Psoas muscle (tissue), 8 donors: ENCODE measurements around the gene STAT2. TPM values are rescaled to one million over a fixed set of nuclear protein-coding genes. Genes with fewer than 3 reads are reported as not detected.
A peak's percentile ranks its signal among the peaks of the same experiment; 100 is the strongest.
"Not testable (repeated sequence)": the region's sequence is repeated elsewhere in the genome, so short reads cannot be mapped to it uniquely, and the experiment has no call there.

Experiments used
- ATAC-seq, 4 donors: fragments of 200-7000 bp; cut with Tn5 transposase; one replicate each; pipeline ENCODE4 v1.9.1; 2020; ENCODE audit warnings: moderate library complexity in 3 of 4, mild to moderate bottlenecking in 2 of 4
- DNase-seq, 2 donors: peaks; one replicate each; pipeline ENCODE4 v3.0.0-alpha.2; 2020
- H3K27ac ChIP-seq: fragments of 200-600 bp; one replicate; pipeline ENCODE4 v1.8.0; 2022
- H3K27me3 ChIP-seq, 3 donors: fragments of 200-600 bp in 1 of 3; one replicate each; pipeline versions ENCODE4 v1.6.1 to v1.8.0; 2013 to 2022; ENCODE audit warnings: low read length in 2 of 3, mild to moderate bottlenecking in 2 of 3, moderate library complexity in 1 of 3; ENCODE audit not compliant: insufficient read depth in 3 of 3
- H3K36me3 ChIP-seq, 2 donors: fragments of 200-600 bp in 1 of 2; one replicate each; pipeline versions ENCODE4 v1.6.1 to v1.8.0; 2013 to 2022; ENCODE audit warnings: low read depth in 1 of 2, mild to moderate bottlenecking in 1 of 2, moderate library complexity in 1 of 2; ENCODE audit not compliant: insufficient read depth in 1 of 2
- H3K4me1 ChIP-seq: fragments of 200-600 bp; one replicate; pipeline ENCODE4 v1.8.0; 2022
- H3K4me3 ChIP-seq: fragments of 200-600 bp; one replicate; pipeline ENCODE4 v1.8.0; 2022; ENCODE audit warnings: mild to moderate bottlenecking
- H3K9me3 ChIP-seq: fragments of 200-600 bp; one replicate; pipeline ENCODE4 v1.8.0; 2022
- WGBS, 3 donors: extraction: QIAGEN DNeasy Blood & Tissue Kit; methylation state at CpG; one replicate each; pipeline versions ENCODE4 v1.1.6 to v1.1.7; 2013; 5-methylcytosine and 5-hydroxymethylcytosine counted together
- intact Hi-C, 2 donors: fragments of 100-400 bp; cut with DNase I; formaldehyde crosslinking; loops; one replicate each; pipeline versions ENCODE4 v1.11.0 to v1.14.2; 2022
- polyA plus RNA-seq, 3 donors: library from polyadenylated mRNA; stranded (reverse); fragments of 200-250 nt; gene quantifications; one replicate each; pipeline ENCODE4 v1.2.3, GENCODE V29; 2013
- total RNA-seq, 4 donors: library from RNA; stranded (reverse); fragmentation: NEBNext Ultra II Directional in 2 of 4; extraction: Animal tissue kit (Norgen Biotek cat#: 25700) in 2 of 4; gene quantifications; one replicate each; pipeline versions ENCODE4 v1.2.1 to v1.2.4, GENCODE V29; 2021 to 2023
- TF ChIP-seq, protein P1 (sequence below): fragments of 200-600 bp; IDR thresholded peaks from one replicate; pipeline ENCODE4 v1.8.0; 2022; ENCODE audit warnings: antibody characterized with exemption
- donor health status: healthy with polysubstance abuse.
- donor health status: DM: no; HTN: no; CAD: no; lungs with moderate emphysema.
- donor health status: Bipolar disorder and iron deficiency.
- donor health status: healthy.
- donor health status: DM: yes; HTN: yes; CAD: no.
- donor health status: DM: no; HTN: no; CAD: no.
- donor health status: DM: no; HTN: no; CAD: no.
- donor health status: DM: yes; HTN: yes; CAD: no.

Gene STAT2
- total and polyA plus RNA-seq, 7 donors = 15.0 to 34.6 (median 30.3) TPM

DNA sequence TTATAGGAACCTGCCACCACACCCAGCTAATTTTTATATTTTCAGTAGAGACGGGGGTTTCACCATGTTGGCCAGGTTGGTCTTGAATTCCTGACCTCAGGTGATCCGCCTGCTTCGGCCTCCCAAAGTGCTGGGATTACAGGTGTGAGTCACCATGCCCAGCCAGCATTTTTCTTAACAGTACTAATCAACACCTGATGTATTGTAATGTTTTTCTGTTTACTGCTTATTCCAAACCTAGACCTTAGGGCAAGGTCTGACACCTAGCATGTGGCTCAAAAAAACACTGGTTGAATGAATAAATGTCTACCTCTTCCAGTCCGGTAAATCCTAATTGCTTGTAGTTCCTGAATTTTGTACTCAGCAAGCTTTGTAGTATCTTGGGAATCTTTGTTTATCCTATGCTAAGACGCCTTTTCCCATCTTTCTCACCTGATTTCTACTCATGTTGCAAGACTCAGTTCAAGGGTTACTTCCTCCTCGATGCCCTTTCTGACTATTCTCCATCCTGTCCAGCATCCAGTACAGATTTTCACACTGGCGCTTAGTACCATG lies 28.9 kb downstream of the STAT2 start:
- peaks cover 0 to 42% of the 10 kb centered on the region in 2 donors for H3K36me3 ChIP-seq
- ATAC-seq (no peak), DNase-seq (no peak)
- TF ChIP-seq, protein P1, sequence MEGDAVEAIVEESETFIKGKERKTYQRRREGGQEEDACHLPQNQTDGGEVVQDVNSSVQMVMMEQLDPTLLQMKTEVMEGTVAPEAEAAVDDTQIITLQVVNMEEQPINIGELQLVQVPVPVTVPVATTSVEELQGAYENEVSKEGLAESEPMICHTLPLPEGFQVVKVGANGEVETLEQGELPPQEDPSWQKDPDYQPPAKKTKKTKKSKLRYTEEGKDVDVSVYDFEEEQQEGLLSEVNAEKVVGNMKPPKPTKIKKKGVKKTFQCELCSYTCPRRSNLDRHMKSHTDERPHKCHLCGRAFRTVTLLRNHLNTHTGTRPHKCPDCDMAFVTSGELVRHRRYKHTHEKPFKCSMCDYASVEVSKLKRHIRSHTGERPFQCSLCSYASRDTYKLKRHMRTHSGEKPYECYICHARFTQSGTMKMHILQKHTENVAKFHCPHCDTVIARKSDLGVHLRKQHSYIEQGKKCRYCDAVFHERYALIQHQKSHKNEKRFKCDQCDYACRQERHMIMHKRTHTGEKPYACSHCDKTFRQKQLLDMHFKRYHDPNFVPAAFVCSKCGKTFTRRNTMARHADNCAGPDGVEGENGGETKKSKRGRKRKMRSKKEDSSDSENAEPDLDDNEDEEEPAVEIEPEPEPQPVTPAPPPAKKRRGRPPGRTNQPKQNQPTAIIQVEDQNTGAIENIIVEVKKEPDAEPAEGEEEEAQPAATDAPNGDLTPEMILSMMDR = no peak
- intact Hi-C loops = loop anchor here in 1 of 2 donors (10.0 kb wide), 1 partner anchor 134 kb away; the partner anchor contains the start of gene SPRYD4
- no peaks in the 10 kb centered on the region for H3K27me3 ChIP-seq
- no peak overlapping the region for H3K27ac ChIP-seq
- H3K4me3 ChIP-seq = no peak overlapping the region
- 94 to 97% (median 94%) methylated on average over 7 of the region's 7 CpGs for WGBS, 3 donors
- no peaks in the 10 kb centered on the region for H3K9me3 ChIP-seq
- H3K4me1 ChIP-seq = peaks cover 6% of the 10 kb centered on the region

DNA sequence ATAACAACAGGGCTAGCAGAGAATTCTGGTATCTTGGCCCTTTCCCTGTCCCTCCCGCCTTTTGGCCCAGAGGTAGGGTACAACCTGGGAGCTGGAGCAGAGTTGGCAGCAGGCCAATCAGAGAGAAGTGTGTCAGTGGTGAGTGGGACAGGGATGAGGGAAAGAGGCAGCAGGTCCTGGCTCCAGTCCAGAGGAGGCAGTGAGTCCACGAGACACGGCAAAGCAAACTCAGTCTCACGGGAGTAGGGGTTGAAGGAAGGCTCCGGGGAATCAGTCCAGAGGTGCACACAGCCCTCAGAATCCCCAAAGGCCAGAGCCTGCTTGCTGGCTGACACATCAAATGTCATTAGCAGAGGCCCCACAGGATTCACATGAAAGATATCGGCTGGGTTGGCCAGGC lies 33.4 kb downstream of the STAT2 start:
- H3K4me3 ChIP-seq = no peak overlapping the region
- 62 to 75% (median 74%) methylated on average over 6 of the region's 6 CpGs for WGBS, 3 donors
- no peaks in the 10 kb centered on the region for H3K9me3 ChIP-seq
- H3K36me3 ChIP-seq = peaks cover 2 to 82% of the 10 kb centered on the region in 2 donors
- TF ChIP-seq, protein P1 = no peak
- H3K27me3 ChIP-seq = no peaks in the 10 kb centered on the region
- no peaks in the 10 kb centered on the region for H3K4me1 ChIP-seq
- intact Hi-C loops = no loop called here
- no peak overlapping the region for H3K27ac ChIP-seq
- DNase-seq (no peak), ATAC-seq (peak in 1 of 4 donors; percentile 32)

DNA sequence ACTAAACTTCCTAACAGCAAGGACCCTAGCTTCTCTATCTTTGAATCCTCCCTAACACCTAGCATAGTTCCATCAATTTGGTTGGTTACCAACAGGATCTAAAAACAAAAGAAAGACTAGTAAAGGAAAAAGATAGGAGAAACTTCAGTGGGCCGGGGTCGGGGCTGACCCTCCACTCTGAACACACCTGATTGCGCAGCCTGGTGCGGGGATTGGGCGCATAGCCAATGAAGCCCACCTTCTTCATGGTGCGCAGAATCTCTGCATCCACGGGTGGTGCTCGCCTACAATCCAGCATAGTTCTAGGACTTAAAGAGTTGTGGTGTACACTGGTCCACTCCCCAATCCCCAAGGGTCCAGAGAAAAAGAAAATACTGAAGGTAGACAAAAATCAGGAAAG lies 33.8 kb downstream of the STAT2 start:
- Histone ChIP-seq H3K27me3 (no peaks in the 10 kb centered on the region), H3K36me3 (peaks cover 2 to 86% of the 10 kb centered on the region in 2 donors), H3K9me3 (no peaks in the 10 kb centered on the region), H3K4me3 (no peak overlapping the region), H3K4me1 (no peaks in the 10 kb centered on the region), H3K27ac (no peak overlapping the region)
- TF ChIP-seq, protein P1 = no peak
- no peak for ATAC-seq
- DNase-seq = no peak
- WGBS, 3 donors = 94 to 98% (median 96%) methylated on average over 8 of the region's 8 CpGs
- intact Hi-C loops = no loop called here

DNA sequence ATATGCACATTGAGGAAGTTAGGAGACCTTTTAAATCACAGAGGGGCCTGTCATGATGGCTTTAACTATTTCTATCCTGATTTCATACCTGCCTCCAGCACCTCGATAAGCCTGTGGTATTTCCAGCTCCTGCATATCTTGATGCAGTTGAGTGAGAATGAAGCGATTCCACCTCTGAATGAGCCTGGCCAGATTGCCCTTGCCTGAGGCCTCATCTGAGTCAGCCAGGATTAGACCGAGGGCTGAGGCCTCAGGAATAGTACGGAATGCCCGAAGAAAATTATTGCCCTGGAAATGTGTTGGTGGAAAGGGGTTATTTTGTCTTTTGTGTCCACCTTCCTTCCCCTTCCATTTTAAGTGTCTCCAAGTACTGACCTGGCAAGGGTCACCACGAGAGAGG lies 35.7 kb downstream of the STAT2 start:
- no peak for ATAC-seq

DNA sequence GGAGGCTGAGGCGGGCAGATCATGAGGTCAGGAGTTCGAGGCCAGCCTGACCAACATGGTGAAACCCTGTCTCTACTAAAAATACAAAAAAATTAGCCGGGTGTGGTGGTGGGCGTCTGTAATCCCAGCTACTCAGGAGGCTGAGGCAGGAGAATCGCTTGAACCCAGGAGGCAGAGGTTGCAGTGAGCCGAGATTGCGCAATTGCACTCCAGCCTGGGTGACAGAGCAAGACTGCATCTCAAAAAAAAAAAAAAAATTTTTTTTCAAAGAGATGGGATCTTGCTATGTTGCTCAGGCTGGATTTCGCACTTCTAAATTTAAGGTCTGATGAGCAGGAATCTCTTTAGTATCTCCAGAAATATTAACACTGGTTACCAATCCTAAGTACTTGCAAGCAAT lies 38.3 kb downstream of the STAT2 start:
- DNase-seq, H3K27me3 ChIP-seq, H3K9me3 ChIP-seq, H3K4me3 ChIP-seq, ATAC-seq, H3K4me1 ChIP-seq, H3K27ac ChIP-seq, intact Hi-C loops: not testable (repeated sequence)
- peaks cover 6 to 93% of the 10 kb centered on the region in 2 donors for H3K36me3 ChIP-seq
- WGBS, 3 donors = 90 to 94% (median 93%) methylated on average over 8 of the region's 8 CpGs

More for the DNA sequence above, 35.7 kb downstream of the STAT2 start:
- intact Hi-C loops = no loop called here
- Histone ChIP-seq H3K27me3 (no peaks in the 10 kb centered on the region), H3K4me3 (no peak overlapping the region), H3K27ac (no peak overlapping the region), H3K9me3 (no peaks in the 10 kb centered on the region), H3K36me3 (peaks cover 5 to 97% of the 10 kb centered on the region in 2 donors), H3K4me1 (no peaks in the 10 kb centered on the region)
- TF ChIP-seq, protein P1 = no peak
- 77 to 89% (median 80%) methylated on average over 6 of the region's 6 CpGs for WGBS, 3 donors
- no peak for DNase-seq
